PC-3 (cell line): Measurements from ENCODE around the gene CHAC2. TPM values are rescaled to one million over a fixed set of nuclear protein-coding genes. Genes with fewer than 3 reads are reported as not detected.
"Not testable (repeated sequence)": the region's sequence is repeated elsewhere in the genome, so short reads cannot be mapped to it uniquely, and the experiment has no call there.

ENCODE experiments used
- ATAC-seq: fragments of 200-7000 bp; cut with Tn5 transposase; 2 replicates; pipeline ENCODE4 v1.9.1; 2020; ENCODE audit warnings: mild to moderate bottlenecking, moderate library complexity
- Bru-seq: library from RNA; stranded (reverse); fragments of 400-500 nt; gene quantifications from one replicate; lab custom pipeline; 2021; lab: Mats Ljungman, UMichigan
- BruChase-seq, 2 experiments: library from RNA; stranded (reverse); fragments of 400-500 nt; gene quantifications; one replicate each; lab custom pipeline; 2021; lab: Mats Ljungman, UMichigan
- BruUV-seq: library from RNA; stranded (reverse); fragments of 400-500 nt; replicated peaks from 2 replicates; lab custom pipeline; 2021; lab: Mats Ljungman, UMichigan
- CTCF ChIA-PET: fragments of 300-600 bp; sonication (Branson Sonifier 250); formaldehyde crosslinking; loops from one replicate; lab custom pipeline; 2022; ENCODE audit warnings: antibody characterized with exemption; lab: Charles Lee
- POLR2A ChIA-PET: fragments of 300-600 bp; sonication (Branson Sonifier 250); formaldehyde crosslinking; loops from one replicate; lab custom pipeline; 2022; ENCODE audit warnings: antibody characterized with exemption; ENCODE audit not compliant: unreplicated experiment; lab: Charles Lee
- DNase-seq: peaks from one replicate; pipeline ENCODE4 v3.0.0-alpha.2; 2015
- H2AFZ ChIP-seq: fragments of 300-600 bp; sonication (generic); 2 replicates; pipeline ENCODE4 v1.6.0; 2016; ENCODE audit warnings: antibody characterized with exemption, low read length
- H3F3A ChIP-seq: fragments of 300-600 bp; sonication (generic); one replicate; pipeline ENCODE4 v1.6.0; 2017; ENCODE audit warnings: antibody characterized with exemption, low read length, control low read depth, mild to moderate bottlenecking; ENCODE audit not compliant: unreplicated experiment
- H3K27ac ChIP-seq: fragments of 300-600 bp; sonication (generic); 2 replicates; pipeline ENCODE4 v1.5.1; 2016; ENCODE audit warnings: mild to moderate bottlenecking, low read length
- H3K27me3 ChIP-seq: fragments of 300-600 bp; sonication (generic); 2 replicates; pipeline ENCODE4 v1.6.1; 2016; ENCODE audit warnings: low read length, mixed read lengths
- H3K36me3 ChIP-seq: fragments of 300-600 bp; sonication (generic); 2 replicates; pipeline ENCODE4 v1.6.1; 2016; ENCODE audit warnings: low read depth, mixed run types, low read length, mixed read lengths
- H3K4me1 ChIP-seq: fragments of 300-600 bp; sonication (generic); 2 replicates; pipeline ENCODE4 v1.5.1; 2016; ENCODE audit warnings: low read length; ENCODE audit not compliant: insufficient read depth
- H3K4me2 ChIP-seq: fragments of 300-600 bp; sonication (generic); 2 replicates; pipeline ENCODE4 v1.6.0; 2016; ENCODE audit warnings: low read length
- H3K4me3 ChIP-seq: fragments of 300-600 bp; sonication (generic); 2 replicates; pipeline ENCODE4 v1.5.1; 2016; ENCODE audit warnings: mild to moderate bottlenecking, low read length, mixed read lengths
- H3K79me2 ChIP-seq: fragments of 300-600 bp; sonication (generic); 2 replicates; pipeline ENCODE4 v1.6.1; 2017; ENCODE audit warnings: low read length, mixed read lengths
- H3K9ac ChIP-seq: fragments of 300-600 bp; sonication (generic); 2 replicates; pipeline ENCODE4 v1.6.0; 2016; ENCODE audit warnings: mild to moderate bottlenecking, low read length
- H3K9me2 ChIP-seq: fragments of 300-600 bp; sonication (generic); replicated peaks from 2 replicates; pipeline ENCODE4 v1.6.1; 2016; ENCODE audit warnings: mixed run types, low read length, mixed read lengths
- H3K9me3 ChIP-seq: fragments of 300-600 bp; sonication (generic); 2 replicates; pipeline ENCODE4 v1.6.1; 2016; ENCODE audit warnings: low read length, mixed read lengths
- H4K20me1 ChIP-seq: fragments of 300-600 bp; sonication (generic); 2 replicates; pipeline ENCODE4 v1.6.1; 2016; ENCODE audit warnings: low read length, mixed read lengths
- EZH2 ChIP-seq: fragments of 300-600 bp; sonication (generic); IDR thresholded peaks from one replicate; pipeline ENCODE4 v1.6.1; 2017; ENCODE audit warnings: antibody characterized with exemption, mild to moderate bottlenecking, low read length; ENCODE audit not compliant: unreplicated experiment
- EZH2phosphoT487 ChIP-seq: fragments of 300-600 bp; sonication (generic); IDR thresholded peaks from 2 replicates; pipeline ENCODE4 v1.6.1; 2018; ENCODE audit warnings: mild to moderate bottlenecking, antibody characterized with exemption, low read length, borderline replicate concordance
- intact Hi-C: fragments of 100-400 bp; cut with micrococcal nuclease; formaldehyde crosslinking; loops from 2 replicates; pipeline ENCODE4 v1.9.0; 2023
- long read RNA-seq: library from polyadenylated mRNA; unstranded; transcript quantifications from one replicate; pipeline ENCODE4 v2.0.0, GENCODE V29; 2021; ENCODE audit not compliant: unreplicated experiment
- total RNA-seq: library from RNA; depleted of rRNA; stranded (reverse); fragments of >200 nt; gene quantifications from 2 replicates; pipeline ENCODE4 v1.2.3, GENCODE V29; 2014; rRNA removed
- TF ChIP-seq, protein P1 (sequence below): fragments of 300-600 bp; sonication (generic); conservative IDR thresholded peaks from 2 replicates; pipeline ENCODE4 v1.5.1; 2017; ENCODE audit warnings: antibody characterized with exemption, low read depth, mild to moderate bottlenecking, low read length

The CHAC2 gene
- total RNA-seq (16.0 and 17.2 TPM in 2 replicates), Bru-seq, nascent RNA (percentile 50 among the genes with signal in this experiment), BruChase-seq, experiment 1, labeled RNA remaining after a 6-hour chase (percentile 74 among the genes with signal in this experiment), BruChase-seq, experiment 2, labeled RNA remaining after a 2-hour chase (percentile 50 among the genes with signal in this experiment)
- long read RNA-seq, transcript CHAC2-201 (3 exons, 1,321 nt) = major isoform, 5 of 11 reads
- long read RNA-seq, partial matches to known transcripts = 0 of 11 reads
- long read RNA-seq, other reads (novel, unspliced or antisense) = 6 of 11 reads

DNA sequence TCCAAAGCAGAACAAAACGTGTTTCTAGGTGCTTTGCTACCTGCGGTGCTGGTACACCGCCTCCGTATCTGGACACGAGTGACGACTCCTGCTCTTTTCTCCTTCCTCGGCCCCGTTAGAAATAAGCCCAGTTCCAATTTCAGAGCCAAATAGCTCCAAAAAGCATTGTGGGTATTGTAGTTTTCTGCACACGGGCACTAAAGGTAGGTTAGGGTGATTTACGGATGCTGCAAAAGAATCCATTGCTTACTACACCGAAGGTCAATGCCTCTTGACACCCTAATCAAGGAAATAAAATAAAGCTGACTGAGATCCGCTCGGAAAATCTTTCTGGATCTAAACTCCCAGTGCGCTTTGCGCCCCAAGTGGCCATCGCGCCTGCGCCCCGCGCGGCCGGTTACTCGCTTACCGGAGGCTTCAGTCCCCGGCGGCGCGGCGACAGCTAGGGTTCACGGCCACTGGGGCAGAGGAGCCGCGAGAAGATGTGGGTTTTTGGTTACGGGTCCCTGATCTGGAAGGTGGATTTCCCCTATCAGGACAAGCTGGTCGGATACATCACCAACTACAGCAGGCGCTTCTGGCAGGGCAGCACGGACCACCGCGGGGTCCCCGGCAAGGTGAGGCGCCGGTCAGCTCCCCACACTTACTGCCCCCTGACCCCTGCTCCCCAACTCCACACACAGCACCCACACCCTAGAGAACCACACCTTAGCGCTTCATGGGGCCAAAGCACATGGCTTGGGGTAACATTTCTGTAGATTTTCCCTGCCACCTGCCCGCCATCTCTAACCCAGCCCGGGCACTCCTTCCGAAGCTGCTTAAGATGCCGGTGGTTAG is at the start of gene CHAC2:
Gene CHAC2, plus strand, starts transcription at position 400 of the 837 bp plus-strand sequence. Its CDS starts 83 bp downstream, at position 483.
- ATAC-seq = peak; percentile 95
- peak within 1 kb of the TSS; percentile 82 for H3K9ac ChIP-seq
- H3K27me3 ChIP-seq = no peaks in the 10 kb centered on the region
- H3K27ac ChIP-seq = peak within 1 kb of the TSS; percentile 39
- no peaks in the 10 kb centered on the region for H3K9me2 ChIP-seq
- no peaks in the 10 kb centered on the region for H4K20me1 ChIP-seq
- peak; percentile 87 for DNase-seq
- BruUV-seq = TSS peak; percentile 79
- H3K4me2 ChIP-seq = peak within 1 kb of the TSS; percentile 87
- peaks cover 28% of the 10 kb centered on the region for H3K4me1 ChIP-seq
- no peaks in the 10 kb centered on the region for H3K9me3 ChIP-seq
- no peaks in the 10 kb centered on the region for H3F3A ChIP-seq
- CTCF ChIA-PET = no interaction called here
- H3K79me2 ChIP-seq = peaks cover 36% of the 10 kb centered on the region
- intact Hi-C loops = no loop called here
- no peak for TF ChIP-seq EZH2phosphoT487
- TF ChIP-seq, protein P1, sequence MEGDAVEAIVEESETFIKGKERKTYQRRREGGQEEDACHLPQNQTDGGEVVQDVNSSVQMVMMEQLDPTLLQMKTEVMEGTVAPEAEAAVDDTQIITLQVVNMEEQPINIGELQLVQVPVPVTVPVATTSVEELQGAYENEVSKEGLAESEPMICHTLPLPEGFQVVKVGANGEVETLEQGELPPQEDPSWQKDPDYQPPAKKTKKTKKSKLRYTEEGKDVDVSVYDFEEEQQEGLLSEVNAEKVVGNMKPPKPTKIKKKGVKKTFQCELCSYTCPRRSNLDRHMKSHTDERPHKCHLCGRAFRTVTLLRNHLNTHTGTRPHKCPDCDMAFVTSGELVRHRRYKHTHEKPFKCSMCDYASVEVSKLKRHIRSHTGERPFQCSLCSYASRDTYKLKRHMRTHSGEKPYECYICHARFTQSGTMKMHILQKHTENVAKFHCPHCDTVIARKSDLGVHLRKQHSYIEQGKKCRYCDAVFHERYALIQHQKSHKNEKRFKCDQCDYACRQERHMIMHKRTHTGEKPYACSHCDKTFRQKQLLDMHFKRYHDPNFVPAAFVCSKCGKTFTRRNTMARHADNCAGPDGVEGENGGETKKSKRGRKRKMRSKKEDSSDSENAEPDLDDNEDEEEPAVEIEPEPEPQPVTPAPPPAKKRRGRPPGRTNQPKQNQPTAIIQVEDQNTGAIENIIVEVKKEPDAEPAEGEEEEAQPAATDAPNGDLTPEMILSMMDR = no peak; the same call in 1 of the 2 replicates
- 0 out of 2 replicates have a peak, but pooled peaks cover 3% of the 10 kb centered on the region for H3K36me3 ChIP-seq
- H3K4me3 ChIP-seq = peak within 1 kb of the TSS; percentile 88
- H2AFZ ChIP-seq = peak within 1 kb of the TSS; percentile 94
- POLR2A ChIA-PET = interaction anchor here (0.6 to 0.7 kb wide), 3 partner anchors 19 to 779 kb away, joined by 4 to 9 read pairs (median 8); partner anchors contain the start of gene ASB3

- H3F3A ChIP-seq, intact Hi-C loops, DNase-seq, H3K27me3 ChIP-seq, H3K4me3 ChIP-seq, ATAC-seq, H3K9ac ChIP-seq, H2AFZ ChIP-seq, BruUV-seq, H3K27ac ChIP-seq, CTCF ChIA-PET, H3K79me2 ChIP-seq, H3K9me2 ChIP-seq, POLR2A ChIA-PET, H3K4me1 ChIP-seq, H3K9me3 ChIP-seq, H4K20me1 ChIP-seq, H3K4me2 ChIP-seq, H3K36me3 ChIP-seq: not testable (repeated sequence)
These were observed 46.7 kb upstream of the CHAC2 start for GRCh38 chr2:53720944-53721343.

- no peaks in the 10 kb centered on the region for H3F3A ChIP-seq
- H3K27me3 ChIP-seq = no peaks in the 10 kb centered on the region
- no peak overlapping the region for H2AFZ ChIP-seq
- ATAC-seq (no peak), DNase-seq (no peak)
- H3K9me2 ChIP-seq = no peaks in the 10 kb centered on the region
- TF ChIP-seq EZH2 (no peak), EZH2phosphoT487 (no peak)
- TF ChIP-seq, protein P1 = no peak
- 0 out of 2 replicates have a peak, but pooled peaks cover 3% of the 10 kb centered on the region for H3K79me2 ChIP-seq
- H3K27ac ChIP-seq = no peak overlapping the region
- POLR2A ChIA-PET = no interaction called here
- no peaks in the 10 kb centered on the region for H3K9me3 ChIP-seq
- no peaks in the 10 kb centered on the region for H4K20me1 ChIP-seq
- H3K4me2 ChIP-seq = no peak overlapping the region
- H3K36me3 ChIP-seq = no peaks in the 10 kb centered on the region
- CTCF ChIA-PET = no interaction called here
- no peaks in the 10 kb centered on the region for H3K4me1 ChIP-seq
- BruUV-seq = no TSS peak
- no peak overlapping the region for H3K9ac ChIP-seq
- intact Hi-C loops = no loop called here
- H3K4me3 ChIP-seq = no peak overlapping the region
These were observed 43.1 kb upstream of the CHAC2 start for GRCh38 chr2:53724536-53724935.
